Liver (tissue), 9 donors: Measurements from ENCODE around the gene PTPN14. TPM values are rescaled to one million over a fixed set of nuclear protein-coding genes. Genes with fewer than 3 reads are reported as not detected.

Source experiments
- DNase-seq: peaks from one replicate; pipeline ENCODE4 v3.0.0-alpha.2; 2017; ENCODE audit warnings: low spot score
- H3K27ac ChIP-seq, 2 donors: one replicate each; pipeline ENCODE4 v1.7.0; 2013; ENCODE audit warnings: inconsistent platforms in 2 of 2, low read length in 2 of 2, control low read depth in 1 of 2, low read depth in 1 of 2, mild to moderate bottlenecking in 1 of 2
- H3K27me3 ChIP-seq, 4 donors: one replicate each; pipeline versions ENCODE4 v1.6.1 to v1.7.0; 2013; ENCODE audit warnings: low read length in 3 of 4, inconsistent platforms in 1 of 4, mild to moderate bottlenecking in 1 of 4, moderate library complexity in 1 of 4; ENCODE audit not compliant: control insufficient read depth in 4 of 4, insufficient read depth in 4 of 4
- H3K36me3 ChIP-seq, 4 donors: one replicate each; pipeline versions ENCODE4 v1.6.1 to v1.7.0; 2013; ENCODE audit warnings: low read length in 3 of 4, mild to moderate bottlenecking in 3 of 4, low read depth in 1 of 4, moderate library complexity in 1 of 4; ENCODE audit not compliant: control insufficient read depth in 4 of 4, insufficient read depth in 3 of 4
- H3K4me1 ChIP-seq, 4 donors: one replicate each; pipeline versions ENCODE4 v1.6.1 to v1.7.0; 2013; ENCODE audit warnings: low read length in 3 of 4, mild to moderate bottlenecking in 3 of 4, moderate library complexity in 1 of 4; ENCODE audit not compliant: control insufficient read depth in 4 of 4, insufficient read depth in 4 of 4
- H3K4me3 ChIP-seq, 3 donors: one replicate each; pipeline versions ENCODE4 v1.6.1 to v1.7.0; 2013; ENCODE audit warnings: low read length in 3 of 3, control low read depth in 1 of 3, low read depth in 1 of 3, mild to moderate bottlenecking in 1 of 3
- H3K9ac ChIP-seq, 2 donors: one replicate each; pipeline ENCODE4 v1.7.0; 2013; ENCODE audit warnings: low read length in 2 of 2, mild to moderate bottlenecking in 2 of 2, moderate library complexity in 2 of 2, control low read depth in 1 of 2, low read depth in 1 of 2
- H3K9me3 ChIP-seq, 4 donors: one replicate each; pipeline versions ENCODE4 v1.6.1 to v1.7.0; 2013; ENCODE audit warnings: low read length in 3 of 4; ENCODE audit not compliant: control insufficient read depth in 4 of 4
- EGR1 ChIP-seq, 2 donors: IDR thresholded peaks; 2 replicates each; pipeline ENCODE4 v1.6.1; 2016 to 2018; ENCODE audit warnings: antibody characterized with exemption in 2 of 2, low read depth in 2 of 2
- FOXA2 ChIP-seq: IDR thresholded peaks from 2 replicates; pipeline ENCODE4 v1.6.1; 2016; ENCODE audit warnings: antibody characterized with exemption
- GABPA ChIP-seq, 2 donors: IDR thresholded peaks in 1 of 2; conservative IDR thresholded peaks in 1 of 2; 2 replicates each; pipeline ENCODE4 v1.6.1; 2016; ENCODE audit warnings: antibody characterized with exemption in 2 of 2, mild to moderate bottlenecking in 1 of 2, moderate library complexity in 1 of 2
- HNF4A ChIP-seq, 2 donors: conservative IDR thresholded peaks; 2 replicates each; pipeline ENCODE4 v1.6.1; 2016; ENCODE audit warnings: antibody characterized with exemption in 2 of 2, mild to moderate bottlenecking in 2 of 2
- HNF4G ChIP-seq: IDR thresholded peaks from 2 replicates; pipeline ENCODE4 v1.6.1; 2016; ENCODE audit warnings: antibody characterized with exemption
- JUND ChIP-seq, 2 donors: IDR thresholded peaks; 2 replicates each; pipeline ENCODE4 v1.6.1; 2016; ENCODE audit warnings: antibody characterized with exemption in 2 of 2
- NR2F2 ChIP-seq: IDR thresholded peaks from 2 replicates; pipeline ENCODE4 v1.6.1; 2016; ENCODE audit warnings: antibody characterized with exemption
- SP1 ChIP-seq: IDR thresholded peaks from 2 replicates; pipeline ENCODE4 v1.6.1; 2018; ENCODE audit warnings: antibody characterized with exemption, mild to moderate bottlenecking
- TAF1 ChIP-seq: conservative IDR thresholded peaks from 2 replicates; pipeline ENCODE4 v1.6.1; 2016; ENCODE audit warnings: antibody characterized with exemption, mild to moderate bottlenecking
- YY1 ChIP-seq: IDR thresholded peaks from 2 replicates; pipeline ENCODE4 v1.6.1; 2016; ENCODE audit warnings: antibody characterized with exemption, mild to moderate bottlenecking
- WGBS: extraction: QIAGEN DNeasy Blood & Tissue Kit; methylation state at CpG from one replicate; pipeline ENCODE4 v1.1.7; 2013; 5-methylcytosine and 5-hydroxymethylcytosine counted together
- polyA plus RNA-seq, 2 donors: library from polyadenylated mRNA; stranded (reverse) in 1 of 2; unstranded in 1 of 2; fragments of 200-250 nt in 1 of 2; fragments of >200 nt in 1 of 2; fragmentation: Nextera tagmentation in 1 of 2; extraction: Ambion mirVana in 1 of 2; gene quantifications; one replicate each; pipeline versions ENCODE4 v1.2.1 to v1.2.3, GENCODE V29; 2013 to 2015
- total RNA-seq, 2 donors: library from RNA; depleted of rRNA; stranded (reverse); fragments of >200 nt; gene quantifications; one replicate each; pipeline ENCODE4 v1.2.3, GENCODE V29; 2014
- TF ChIP-seq, protein P1 (sequence below): fragments of 150-350 bp; IDR thresholded peaks from 2 replicates; pipeline ENCODE4 v1.5.1; 2017; ENCODE audit warnings: improper control_type of control experiment, low read depth, low read length; ENCODE audit not compliant: missing input control
- TF ChIP-seq, protein P2 (sequence below): IDR thresholded peaks from 2 replicates; pipeline ENCODE4 v1.6.1; 2016; ENCODE audit warnings: antibody characterized with exemption
- TF ChIP-seq, protein P3 (sequence below): IDR thresholded peaks from 2 replicates; pipeline ENCODE4 v1.6.1; 2016; ENCODE audit warnings: antibody characterized with exemption, mild to moderate bottlenecking
- TF ChIP-seq, protein P4 (sequence below): IDR thresholded peaks from 2 replicates; pipeline ENCODE4 v1.6.1; 2016; ENCODE audit warnings: antibody characterized with exemption
- TF ChIP-seq, protein P5 (sequence below): IDR thresholded peaks from 2 replicates; pipeline ENCODE4 v1.6.1; 2016; ENCODE audit warnings: antibody characterized with exemption
- donor health status: healthy.
- donor health status: healthy.
- donor health status: healthy.
- donor health status: healthy.
- donor health status: healthy.

The PTPN14 gene
- total and polyA plus RNA-seq, 4 donors, result 0.54 to 3.2 (median 1.5) TPM

DNA sequence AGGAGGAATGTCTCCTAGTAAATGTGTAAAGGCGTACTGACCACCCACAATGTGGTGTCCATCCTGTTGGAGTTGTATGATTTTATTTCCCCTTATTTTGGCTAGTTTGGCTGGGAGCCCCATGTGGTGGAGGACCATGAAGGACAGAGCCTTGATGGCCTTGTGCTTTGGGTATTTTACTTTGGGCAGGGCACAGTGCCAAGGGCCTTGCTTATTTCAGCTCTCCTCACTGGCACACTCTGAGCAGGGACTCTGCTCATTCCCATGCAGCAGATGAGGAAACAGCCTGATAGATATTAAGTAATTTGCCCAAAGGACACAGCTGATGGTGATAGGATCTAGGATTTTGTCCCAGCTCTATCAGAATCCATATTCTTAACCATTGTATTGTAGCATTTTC, 220.2 kb downstream of the PTPN14 start:
- Histone ChIP-seq H3K9me3 (no peaks in the 10 kb centered on the region), H3K27ac (no peak overlapping the region), H3K4me1 (peaks cover 3 to 16% (median 9%) of the 10 kb centered on the region in 4 donors), H3K36me3 (peaks cover 0 to 7% (median 3%) of the 10 kb centered on the region in 4 donors), H3K27me3 (no peaks in the 10 kb centered on the region), H3K9ac (no peak overlapping the region), H3K4me3 (no peak overlapping the region)
- TF ChIP-seq, protein P1, sequence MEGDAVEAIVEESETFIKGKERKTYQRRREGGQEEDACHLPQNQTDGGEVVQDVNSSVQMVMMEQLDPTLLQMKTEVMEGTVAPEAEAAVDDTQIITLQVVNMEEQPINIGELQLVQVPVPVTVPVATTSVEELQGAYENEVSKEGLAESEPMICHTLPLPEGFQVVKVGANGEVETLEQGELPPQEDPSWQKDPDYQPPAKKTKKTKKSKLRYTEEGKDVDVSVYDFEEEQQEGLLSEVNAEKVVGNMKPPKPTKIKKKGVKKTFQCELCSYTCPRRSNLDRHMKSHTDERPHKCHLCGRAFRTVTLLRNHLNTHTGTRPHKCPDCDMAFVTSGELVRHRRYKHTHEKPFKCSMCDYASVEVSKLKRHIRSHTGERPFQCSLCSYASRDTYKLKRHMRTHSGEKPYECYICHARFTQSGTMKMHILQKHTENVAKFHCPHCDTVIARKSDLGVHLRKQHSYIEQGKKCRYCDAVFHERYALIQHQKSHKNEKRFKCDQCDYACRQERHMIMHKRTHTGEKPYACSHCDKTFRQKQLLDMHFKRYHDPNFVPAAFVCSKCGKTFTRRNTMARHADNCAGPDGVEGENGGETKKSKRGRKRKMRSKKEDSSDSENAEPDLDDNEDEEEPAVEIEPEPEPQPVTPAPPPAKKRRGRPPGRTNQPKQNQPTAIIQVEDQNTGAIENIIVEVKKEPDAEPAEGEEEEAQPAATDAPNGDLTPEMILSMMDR, result no peak
- TF ChIP-seq, protein P2, sequence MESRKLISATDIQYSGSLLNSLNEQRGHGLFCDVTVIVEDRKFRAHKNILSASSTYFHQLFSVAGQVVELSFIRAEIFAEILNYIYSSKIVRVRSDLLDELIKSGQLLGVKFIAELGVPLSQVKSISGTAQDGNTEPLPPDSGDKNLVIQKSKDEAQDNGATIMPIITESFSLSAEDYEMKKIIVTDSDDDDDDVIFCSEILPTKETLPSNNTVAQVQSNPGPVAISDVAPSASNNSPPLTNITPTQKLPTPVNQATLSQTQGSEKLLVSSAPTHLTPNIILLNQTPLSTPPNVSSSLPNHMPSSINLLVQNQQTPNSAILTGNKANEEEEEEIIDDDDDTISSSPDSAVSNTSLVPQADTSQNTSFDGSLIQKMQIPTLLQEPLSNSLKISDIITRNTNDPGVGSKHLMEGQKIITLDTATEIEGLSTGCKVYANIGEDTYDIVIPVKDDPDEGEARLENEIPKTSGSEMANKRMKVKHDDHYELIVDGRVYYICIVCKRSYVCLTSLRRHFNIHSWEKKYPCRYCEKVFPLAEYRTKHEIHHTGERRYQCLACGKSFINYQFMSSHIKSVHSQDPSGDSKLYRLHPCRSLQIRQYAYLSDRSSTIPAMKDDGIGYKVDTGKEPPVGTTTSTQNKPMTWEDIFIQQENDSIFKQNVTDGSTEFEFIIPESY, result no peak
- TF ChIP-seq SP1 (no peak), HNF4A (conservative IDR thresholded peaks at IDR 0.05) (no peak), EGR1 (IDR thresholded peaks at IDR 0.05; ENCODE audit: low read depth in 2 of 2) (no peak)
- WGBS, result 91% methylated on average over 1 of the region's 1 CpG
- DNase-seq, result no peak

DNA sequence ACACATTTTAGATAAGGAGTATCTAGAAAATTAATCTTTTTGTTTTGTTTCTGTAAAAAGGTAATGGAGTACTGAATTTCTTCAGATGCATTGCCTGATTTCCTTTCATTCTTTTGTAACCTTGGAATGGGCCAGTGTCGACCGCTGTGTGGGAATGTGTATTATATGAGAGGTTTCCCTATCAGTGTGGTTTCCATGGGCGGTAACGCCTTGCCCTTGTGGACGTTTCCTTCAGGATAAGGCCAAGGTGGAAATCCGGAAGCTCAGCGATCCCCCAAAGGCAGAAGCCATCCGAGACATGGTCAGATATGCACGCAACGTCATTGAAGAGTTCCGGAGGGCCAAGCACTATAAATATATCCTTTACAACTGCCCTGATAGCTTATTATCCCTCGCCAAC, 220.7 kb downstream of the PTPN14 start:
- Histone ChIP-seq H3K9ac (no peak overlapping the region), H3K4me1 (peaks cover 3 to 16% (median 9%) of the 10 kb centered on the region in 4 donors), H3K27me3 (no peaks in the 10 kb centered on the region), H3K9me3 (no peaks in the 10 kb centered on the region), H3K36me3 (peaks cover 0 to 7% (median 3%) of the 10 kb centered on the region in 4 donors), H3K27ac (no peak overlapping the region), H3K4me3 (no peak overlapping the region)
- no peak for DNase-seq
- TF ChIP-seq, protein P3, sequence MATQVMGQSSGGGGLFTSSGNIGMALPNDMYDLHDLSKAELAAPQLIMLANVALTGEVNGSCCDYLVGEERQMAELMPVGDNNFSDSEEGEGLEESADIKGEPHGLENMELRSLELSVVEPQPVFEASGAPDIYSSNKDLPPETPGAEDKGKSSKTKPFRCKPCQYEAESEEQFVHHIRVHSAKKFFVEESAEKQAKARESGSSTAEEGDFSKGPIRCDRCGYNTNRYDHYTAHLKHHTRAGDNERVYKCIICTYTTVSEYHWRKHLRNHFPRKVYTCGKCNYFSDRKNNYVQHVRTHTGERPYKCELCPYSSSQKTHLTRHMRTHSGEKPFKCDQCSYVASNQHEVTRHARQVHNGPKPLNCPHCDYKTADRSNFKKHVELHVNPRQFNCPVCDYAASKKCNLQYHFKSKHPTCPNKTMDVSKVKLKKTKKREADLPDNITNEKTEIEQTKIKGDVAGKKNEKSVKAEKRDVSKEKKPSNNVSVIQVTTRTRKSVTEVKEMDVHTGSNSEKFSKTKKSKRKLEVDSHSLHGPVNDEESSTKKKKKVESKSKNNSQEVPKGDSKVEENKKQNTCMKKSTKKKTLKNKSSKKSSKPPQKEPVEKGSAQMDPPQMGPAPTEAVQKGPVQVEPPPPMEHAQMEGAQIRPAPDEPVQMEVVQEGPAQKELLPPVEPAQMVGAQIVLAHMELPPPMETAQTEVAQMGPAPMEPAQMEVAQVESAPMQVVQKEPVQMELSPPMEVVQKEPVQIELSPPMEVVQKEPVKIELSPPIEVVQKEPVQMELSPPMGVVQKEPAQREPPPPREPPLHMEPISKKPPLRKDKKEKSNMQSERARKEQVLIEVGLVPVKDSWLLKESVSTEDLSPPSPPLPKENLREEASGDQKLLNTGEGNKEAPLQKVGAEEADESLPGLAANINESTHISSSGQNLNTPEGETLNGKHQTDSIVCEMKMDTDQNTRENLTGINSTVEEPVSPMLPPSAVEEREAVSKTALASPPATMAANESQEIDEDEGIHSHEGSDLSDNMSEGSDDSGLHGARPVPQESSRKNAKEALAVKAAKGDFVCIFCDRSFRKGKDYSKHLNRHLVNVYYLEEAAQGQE, result no peak
- no peak for TF ChIP-seq YY1
- no peak for TF ChIP-seq JUND (IDR thresholded peaks at IDR 0.05)
- no peak for TF ChIP-seq TAF1
- TF ChIP-seq, protein P2, result no peak
- no peak for TF ChIP-seq FOXA2
- TF ChIP-seq HNF4A (conservative IDR thresholded peaks at IDR 0.05), result no peak
- TF ChIP-seq, protein P4, sequence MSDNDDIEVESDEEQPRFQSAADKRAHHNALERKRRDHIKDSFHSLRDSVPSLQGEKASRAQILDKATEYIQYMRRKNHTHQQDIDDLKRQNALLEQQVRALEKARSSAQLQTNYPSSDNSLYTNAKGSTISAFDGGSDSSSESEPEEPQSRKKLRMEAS, result no peak
- TF ChIP-seq EGR1 (IDR thresholded peaks at IDR 0.05; ENCODE audit: low read depth in 2 of 2), result no peak
- TF ChIP-seq GABPA (IDR thresholded peaks at IDR 0.05 in 1 of 2, conservative IDR thresholded peaks at IDR 0.05 in 1 of 2), result no peak
- no peak for TF ChIP-seq HNF4G
- TF ChIP-seq, protein P1, result no peak
- TF ChIP-seq, protein P5, sequence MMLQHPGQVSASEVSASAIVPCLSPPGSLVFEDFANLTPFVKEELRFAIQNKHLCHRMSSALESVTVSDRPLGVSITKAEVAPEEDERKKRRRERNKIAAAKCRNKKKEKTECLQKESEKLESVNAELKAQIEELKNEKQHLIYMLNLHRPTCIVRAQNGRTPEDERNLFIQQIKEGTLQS, result no peak
- no peak for TF ChIP-seq NR2F2
- WGBS, result 85% methylated on average over 12 of the region's 12 CpGs
